Cardiac muscle cell (in vitro differentiated cells and primary cell): Measurements from ENCODE around the gene CCDC78. TPM values are rescaled to one million over a fixed set of nuclear protein-coding genes. Genes with fewer than 3 reads are reported as not detected.
"Not testable (repeated sequence)": the region's sequence is repeated elsewhere in the genome, so short reads cannot be mapped to it uniquely, and the experiment has no call there.

ENCODE experiments used
- DNase-seq, 2 donors: peaks; one replicate each; pipeline versions ENCODE4 v3.0.0 to v3.0.0-alpha.2; 2010 to 2017; ENCODE audit warnings: low read depth in 1 of 2, low spot score in 1 of 2
- H3K27ac ChIP-seq: fragments of 200-600 bp; sonication (generic); 2 replicates; pipeline ENCODE4 v1.5.1; 2016
- H3K27me3 ChIP-seq: fragments of 200-600 bp; sonication (generic); 2 replicates; pipeline ENCODE4 v1.6.0; 2016; ENCODE audit warnings: control low read depth
- H3K36me3 ChIP-seq: fragments of 200-600 bp; sonication (generic); 2 replicates; pipeline ENCODE4 v1.5.1; 2016; ENCODE audit warnings: control low read depth
- H3K4me1 ChIP-seq: fragments of 200-600 bp; sonication (generic); 2 replicates; pipeline ENCODE4 v1.8.1; 2017; ENCODE audit warnings: low read depth, mild to moderate bottlenecking, mixed run types
- H3K4me3 ChIP-seq: fragments of 200-600 bp; sonication (generic); 2 replicates; pipeline ENCODE4 v1.5.1; 2016; ENCODE audit warnings: mild to moderate bottlenecking
- H3K9me3 ChIP-seq: fragments of 200-600 bp; sonication (generic); 2 replicates; pipeline ENCODE4 v1.5.1; 2017; ENCODE audit warnings: low read depth, mild to moderate bottlenecking, control low read depth
- CTCF ChIP-seq: IDR thresholded peaks from 2 replicates; pipeline ENCODE4 v1.5.1; 2012; ENCODE audit warnings: low read depth, mild to moderate bottlenecking, low read length
- polyA plus RNA-seq: library from polyadenylated mRNA; unstranded; fragments of >200 nt; fragmentation: Nextera tagmentation; extraction: Ambion mirVana; gene quantifications from 2 replicates; pipeline ENCODE4 v1.2.1, GENCODE V29; 2016
- total RNA-seq: library from RNA; depleted of rRNA; stranded (reverse); fragments of >200 nt; gene quantifications from 2 replicates; pipeline ENCODE4 v1.2.3, GENCODE V29; 2016

The CCDC78 gene
- total and polyA plus RNA-seq, 2 experiments from 2014 or later = 4.2 to 16.5 TPM

GRCh38 chr16:759110-759910 is 33.1 kb upstream of the CCDC78 start:
- Histone ChIP-seq H3K36me3 (no peaks in the 10 kb centered on the region), H3K4me3 (no peak overlapping the region), H3K9me3 (no peaks in the 10 kb centered on the region), H3K27me3 (no peaks in the 10 kb centered on the region), H3K4me1 (peaks cover 9% of the 10 kb centered on the region), H3K27ac (peak overlapping the region; percentile 67)
- TF ChIP-seq CTCF = no peak
- DNase-seq = peak in 1 of 2 donors; percentile 42

GRCh38 chr16:756428-756827 is 30.2 kb upstream of the CCDC78 start:
- DNase-seq = no peak
- Histone ChIP-seq H3K36me3 (no peaks in the 10 kb centered on the region), H3K4me1 (peaks cover 12% of the 10 kb centered on the region), H3K27ac (no peak overlapping the region), H3K9me3 (no peaks in the 10 kb centered on the region), H3K27me3 (no peaks in the 10 kb centered on the region), H3K4me3 (no peak overlapping the region)
- TF ChIP-seq CTCF = no peak

GRCh38 chr16:754656-755055 is 28.4 kb upstream of the CCDC78 start:
- Histone ChIP-seq H3K36me3 (no peaks in the 10 kb centered on the region), H3K9me3 (no peaks in the 10 kb centered on the region), H3K27me3 (no peaks in the 10 kb centered on the region), H3K4me3 (no peak overlapping the region), H3K4me1 (peaks cover 8% of the 10 kb centered on the region), H3K27ac (no peak overlapping the region)
- TF ChIP-seq CTCF = no peak
- no peak for DNase-seq

- H3K9me3 ChIP-seq, DNase-seq: not testable (repeated sequence)
These were observed 27.9 kb upstream of the CCDC78 start for GRCh38 chr16:754121-754607.

GRCh38 chr16:752007-752312 is 25.7 kb upstream of the CCDC78 start:
- Histone ChIP-seq H3K4me3 (no peak overlapping the region), H3K4me1 (peaks cover 3% of the 10 kb centered on the region), H3K9me3 (no peaks in the 10 kb centered on the region), H3K36me3 (no peaks in the 10 kb centered on the region), H3K27me3 (no peaks in the 10 kb centered on the region), H3K27ac (no peak overlapping the region)
- TF ChIP-seq CTCF = no peak
- no peak for DNase-seq

More at GRCh38 chr16:754121-754607, 27.9 kb upstream of the CCDC78 start:
- H3K36me3 ChIP-seq, H3K4me1 ChIP-seq, H3K4me3 ChIP-seq, H3K27me3 ChIP-seq, H3K27ac ChIP-seq: not testable (repeated sequence)

- peak overlapping the region; percentile 66 for H3K27ac ChIP-seq
- no peaks in the 10 kb centered on the region for H3K9me3 ChIP-seq
- peaks cover 3% of the 10 kb centered on the region for H3K4me1 ChIP-seq
- no peak for TF ChIP-seq CTCF
- no peak for DNase-seq
- H3K4me3 ChIP-seq = no peak overlapping the region
- H3K36me3 ChIP-seq = no peaks in the 10 kb centered on the region
- no peaks in the 10 kb centered on the region for H3K27me3 ChIP-seq
These were observed 25.1 kb upstream of the CCDC78 start for GRCh38 chr16:751152-752006.
